ENCODE data around the gene MBIP. TPM values are rescaled to one million over a fixed set of nuclear protein-coding genes. Genes with fewer than 3 reads are reported as not detected.
"Not testable (repeated sequence)": the region's sequence is repeated elsewhere in the genome, so short reads cannot be mapped to it uniquely, and the experiment has no call there.

The MBIP gene
- total RNA-seq, 3 donors from 2014 or later (not counting 1 experiment from before 2014, with no cell fraction given) = 26.1 to 41.9 (median 40.1) TPM

DNA sequence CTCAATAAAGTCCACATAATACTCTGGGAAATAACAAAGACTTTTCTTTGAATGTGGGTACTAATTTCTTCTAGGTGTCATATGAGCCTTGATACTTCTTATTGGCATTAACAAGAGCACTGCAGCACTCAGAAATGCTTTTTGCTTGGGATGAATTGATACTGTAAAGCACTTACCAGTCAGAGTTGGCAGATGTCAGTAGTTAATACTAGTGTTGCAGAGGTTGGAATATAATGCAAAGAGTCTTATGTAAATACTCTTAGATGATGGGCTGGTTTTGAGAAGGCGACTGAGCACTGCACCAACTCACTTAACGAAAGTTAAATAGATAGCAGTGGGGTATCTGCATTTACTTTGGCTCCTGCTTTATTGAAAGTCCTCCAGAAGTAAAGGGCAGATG lies 25.6 kb upstream of the MBIP start:
- Histone ChIP-seq H3K36me3 (ENCODE audit: control insufficient read depth, insufficient read depth, low read length) (no peaks in the 10 kb centered on the region), H3K9me3 (ENCODE audit: control insufficient read depth, insufficient read depth, low read length) (no peaks in the 10 kb centered on the region), H3K27ac (ENCODE audit: low read length) (no peak overlapping the region), H3K4me1 (ENCODE audit: control insufficient read depth, insufficient read depth, low read length) (no peaks in the 10 kb centered on the region), H3K27me3 (ENCODE audit: control insufficient read depth, insufficient read depth, low read length) (no peaks in the 10 kb centered on the region), H3K4me3 (ENCODE audit: low read length) (no peak overlapping the region)
- H3K4me3 Mint-ChIP-seq = no peak overlapping the region
- no peak for ATAC-seq
- H3K9me3 Mint-ChIP-seq = peaks cover 0 to 2% of the 10 kb centered on the region in 2 donors
- TF ChIP-seq CTCF (IDR thresholded peaks at IDR 0.05) = no peak
- H3K36me3 Mint-ChIP-seq = no peaks in the 10 kb centered on the region
- H3K4me1 Mint-ChIP-seq = no peaks in the 10 kb centered on the region
- peaks cover 6 to 11% of the 10 kb centered on the region in 2 donors for H3K27me3 Mint-ChIP-seq (ENCODE audit: low read depth in 2 of 2)
- intact Hi-C loops (cut with micrococcal nuclease) = no loop called here
- 81% methylated on average over 2 of the region's 2 CpGs for WGBS (ENCODE audit: insufficient coverage)
- no peak overlapping the region for H3K27ac Mint-ChIP-seq
- no peak for DNase-seq

DNA sequence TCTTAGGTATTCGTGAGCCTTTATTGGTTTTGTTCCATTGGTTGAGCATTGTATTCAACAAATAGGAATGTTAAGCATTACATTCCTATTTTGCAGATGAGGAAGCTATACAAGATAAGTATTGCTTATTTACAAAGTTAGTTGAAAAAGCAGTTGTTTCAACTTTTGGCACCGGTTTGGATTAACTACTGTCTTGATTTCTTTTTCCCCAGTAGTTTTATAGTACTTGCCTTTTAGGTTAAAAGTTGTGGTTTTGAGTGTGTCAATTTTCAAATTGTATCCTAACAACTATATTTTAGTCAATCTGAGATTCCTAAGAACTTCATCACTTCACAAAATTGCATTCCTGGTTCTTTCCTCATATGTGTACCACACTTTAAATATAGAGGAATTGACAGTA lies 23.8 kb upstream of the MBIP start:
- ATAC-seq (no peak), DNase-seq (no peak)
- peaks cover 6 to 8% of the 10 kb centered on the region in 2 donors for H3K27me3 Mint-ChIP-seq (ENCODE audit: low read depth in 2 of 2)
- intact Hi-C loops (cut with micrococcal nuclease) = no loop called here
- no peaks in the 10 kb centered on the region for H3K36me3 ChIP-seq (ENCODE audit: control insufficient read depth, insufficient read depth, low read length)
- no peak overlapping the region for H3K27ac Mint-ChIP-seq
- no peak overlapping the region for H3K27ac ChIP-seq (ENCODE audit: low read length)
- TF ChIP-seq CTCF (IDR thresholded peaks at IDR 0.05) = no peak
- H3K27me3 ChIP-seq (ENCODE audit: control insufficient read depth, insufficient read depth, low read length) = no peaks in the 10 kb centered on the region
- H3K36me3 Mint-ChIP-seq = no peaks in the 10 kb centered on the region
- no peak overlapping the region for H3K4me3 Mint-ChIP-seq
- no peaks in the 10 kb centered on the region for H3K4me1 ChIP-seq (ENCODE audit: control insufficient read depth, insufficient read depth, low read length)
- H3K9me3 ChIP-seq (ENCODE audit: control insufficient read depth, insufficient read depth, low read length) = no peaks in the 10 kb centered on the region
- 100% methylated on average over 2 of the region's 2 CpGs for WGBS (ENCODE audit: insufficient coverage)
- H3K4me3 ChIP-seq (ENCODE audit: low read length) = no peak overlapping the region
- no peaks in the 10 kb centered on the region for H3K4me1 Mint-ChIP-seq
- peaks cover 0 to 2% of the 10 kb centered on the region in 2 donors for H3K9me3 Mint-ChIP-seq

DNA sequence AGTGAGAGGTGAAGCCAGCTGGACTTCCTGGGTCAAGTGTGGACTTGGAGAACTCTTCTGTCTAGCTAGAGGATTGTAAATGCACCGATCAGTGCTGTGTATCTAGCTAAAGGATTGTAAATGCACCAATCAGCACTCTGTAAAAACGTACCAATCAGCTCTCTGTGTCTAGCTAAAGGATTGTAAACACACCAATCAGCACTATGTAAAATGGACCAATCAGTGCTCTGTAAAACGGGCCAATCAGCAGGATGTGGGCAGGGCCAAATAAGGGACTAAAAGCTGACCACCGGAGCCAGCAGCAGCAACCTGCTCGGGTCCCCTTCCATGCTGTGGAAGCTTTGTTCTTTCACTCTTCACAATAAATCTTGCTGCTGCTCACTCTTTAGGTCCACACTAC lies 21.4 kb upstream of the MBIP start:
- H3K27me3 Mint-ChIP-seq (ENCODE audit: low read depth in 2 of 2); DNase-seq; ATAC-seq; H3K9me3 ChIP-seq (ENCODE audit: control insufficient read depth, insufficient read depth, low read length); H3K4me3 Mint-ChIP-seq; H3K36me3 ChIP-seq (ENCODE audit: control insufficient read depth, insufficient read depth, low read length); H3K27ac Mint-ChIP-seq; H3K36me3 Mint-ChIP-seq; H3K4me1 ChIP-seq (ENCODE audit: control insufficient read depth, insufficient read depth, low read length); H3K4me1 Mint-ChIP-seq; intact Hi-C loops (cut with micrococcal nuclease); H3K9me3 Mint-ChIP-seq; H3K4me3 ChIP-seq (ENCODE audit: low read length); H3K27me3 ChIP-seq (ENCODE audit: control insufficient read depth, insufficient read depth, low read length); H3K27ac ChIP-seq (ENCODE audit: low read length): not testable (repeated sequence)
- 80% methylated on average over 5 of the region's 5 CpGs for WGBS (ENCODE audit: insufficient coverage)

DNA sequence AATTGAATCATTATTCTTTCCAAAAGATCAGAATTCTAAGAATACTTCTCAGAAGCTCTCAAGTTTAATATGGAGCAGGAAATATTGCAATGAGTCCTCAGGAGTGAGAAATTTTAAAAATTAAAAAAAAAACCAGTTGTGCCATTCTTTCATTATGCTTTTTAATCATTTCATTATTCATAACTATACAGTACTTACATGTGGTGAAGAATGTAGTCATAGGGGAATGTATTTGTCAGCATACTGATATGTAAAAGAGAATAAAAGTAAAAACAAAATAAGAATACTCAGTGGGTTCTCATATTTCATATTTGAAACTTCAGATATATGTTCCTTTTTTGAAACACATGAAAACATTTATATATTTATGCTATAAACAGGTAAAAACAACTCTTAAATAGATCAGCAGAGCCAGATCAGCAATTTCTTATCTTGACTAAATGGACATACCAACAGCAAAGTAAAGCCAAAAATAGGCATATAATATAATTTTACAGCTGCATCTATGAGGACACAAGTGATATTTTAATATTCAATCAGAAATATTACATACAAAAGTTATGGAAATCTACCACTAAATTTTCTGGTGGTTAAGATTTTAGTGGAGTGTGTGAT lies 19.9 kb upstream of the MBIP start:
- no peaks in the 10 kb centered on the region for H3K36me3 Mint-ChIP-seq
- H3K4me1 ChIP-seq (ENCODE audit: control insufficient read depth, insufficient read depth, low read length) = no peaks in the 10 kb centered on the region
- TF ChIP-seq CTCF (IDR thresholded peaks at IDR 0.05) = no peak
- ATAC-seq = no peak
- H3K4me3 Mint-ChIP-seq = no peak overlapping the region
- intact Hi-C loops (cut with micrococcal nuclease) = no loop called here
- no peaks in the 10 kb centered on the region for H3K27me3 ChIP-seq (ENCODE audit: control insufficient read depth, insufficient read depth, low read length)
- H3K4me1 Mint-ChIP-seq = no peaks in the 10 kb centered on the region
- H3K27ac ChIP-seq (ENCODE audit: low read length) = no peak overlapping the region
- H3K27ac Mint-ChIP-seq = no peak overlapping the region
- no peaks in the 10 kb centered on the region for H3K36me3 ChIP-seq (ENCODE audit: control insufficient read depth, insufficient read depth, low read length)
- H3K9me3 Mint-ChIP-seq = no peaks in the 10 kb centered on the region
- H3K9me3 ChIP-seq (ENCODE audit: control insufficient read depth, insufficient read depth, low read length) = no peaks in the 10 kb centered on the region
- H3K4me3 ChIP-seq (ENCODE audit: low read length) = no peak overlapping the region
- DNase-seq = no peak
- H3K27me3 Mint-ChIP-seq (ENCODE audit: low read depth in 2 of 2) = peaks cover under 1 to 8% of the 10 kb centered on the region in 2 donors

Measured in natural killer cell (primary cell).